Measurements from ENCODE around the gene RPL22L1.
"Not testable (repeated sequence)": the region's sequence is repeated elsewhere in the genome, so short reads cannot be mapped to it uniquely, and the experiment has no call there.

The RPL22L1 gene

GRCh38 chr3:170818325-170818724 is 51.7 kb downstream of the RPL22L1 start:
- not testable (repeated sequence) for DNase-seq

GRCh38 chr3:170817471-170817870 is 52.5 kb downstream of the RPL22L1 start:
- not testable (repeated sequence) for DNase-seq

- DNase-seq, result no peak
These were observed 53.2 kb downstream of the RPL22L1 start for GRCh38 chr3:170816841-170817240.

GRCh38 chr3:170816341-170816740 is 53.7 kb downstream of the RPL22L1 start:
- DNase-seq, result no peak

GRCh38 chr3:170815936-170816335 is 54.1 kb downstream of the RPL22L1 start:
- no peak for DNase-seq

GRCh38 chr3:170815340-170815739 is 54.7 kb downstream of the RPL22L1 start:
- no peak for DNase-seq
